H1 (cell line): ENCODE measurements around the gene ARHGAP32. TPM values are rescaled to one million over a fixed set of nuclear protein-coding genes. Genes with fewer than 3 reads are reported as not detected.

ENCODE experiments used
- CTCF ChIA-PET: fragments of 300-600 bp; sonication (Branson Sonifier 250); formaldehyde crosslinking; loops from one replicate; lab custom pipeline; 2021; ENCODE audit not compliant: partially characterized antibody; lab: Charles Lee
- POLR2A ChIA-PET: fragments of 300-600 bp; sonication (Branson Sonifier 250); formaldehyde crosslinking; loops from one replicate; lab custom pipeline; 2021; ENCODE audit warnings: inconsistent platforms; ENCODE audit not compliant: partially characterized antibody; lab: Charles Lee
- DNase-seq, 2 experiments: peaks; one replicate each; pipeline versions ENCODE4 v3.0.0 to v3.0.0-alpha.2; 2010 to 2022; ENCODE audit warnings: low spot score in 2 of 2, low read depth in 1 of 2, mixed read lengths in 1 of 2
- FAIRE-seq: peaks from 2 replicates; lab custom pipeline; 2011; peaks lifted over from hg19 to GRCh38; lab: Jason Lieb, UNC
- H2AFZ ChIP-seq: 2 replicates; pipeline ENCODE4 v1.8.1; 2012; ENCODE audit warnings: low read length, inconsistent platforms
- H2AK5ac ChIP-seq: 2 replicates; pipeline ENCODE4 v1.6.1; 2013; ENCODE audit warnings: low read depth, low read length
- H2BK120ac ChIP-seq: replicated peaks from 2 replicates; pipeline ENCODE3; 2013; ENCODE audit warnings: low read depth, low read length, inconsistent platforms
- H2BK12ac ChIP-seq: 2 replicates; pipeline ENCODE4 v1.6.1; 2013; ENCODE audit warnings: low read depth, low read length
- H2BK15ac ChIP-seq: 2 replicates; pipeline ENCODE4 v1.6.1; 2013; ENCODE audit warnings: low read length
- H2BK20ac ChIP-seq: 2 replicates; pipeline ENCODE4 v1.6.1; 2013; ENCODE audit warnings: low read length
- H2BK5ac ChIP-seq: 2 replicates; pipeline ENCODE4 v1.6.1; 2013; ENCODE audit warnings: low read depth, low read length
- H3K14ac ChIP-seq: 2 replicates; pipeline ENCODE4 v1.6.1; 2013; ENCODE audit warnings: inconsistent platforms; ENCODE audit not compliant: insufficient read length
- H3K18ac ChIP-seq: 2 replicates; pipeline ENCODE4 v1.6.1; 2013; ENCODE audit warnings: low read length; ENCODE audit errors: extremely low read depth
- H3K23ac ChIP-seq: 2 replicates; pipeline ENCODE4 v1.6.1; 2013; ENCODE audit warnings: inconsistent platforms; ENCODE audit not compliant: insufficient read length
- H3K23me2 ChIP-seq: 2 replicates; pipeline ENCODE4 v1.6.1; 2013; ENCODE audit warnings: low read depth, low read length
- H3K27ac ChIP-seq: 2 replicates; pipeline ENCODE4 v1.6.1; 2011; ENCODE audit warnings: low read depth, low read length, inconsistent platforms
- H3K27me3 ChIP-seq, 4 experiments: replicated peaks in 1 of 4; 1 replicate in 1 of 4; 2 replicates in 3 of 4; pipeline versions ENCODE4 v1.6.1 to v1.8.1; 2011 to 2013; ENCODE audit warnings: low read length in 3 of 4, mild to moderate bottlenecking in 3 of 4, inconsistent platforms in 2 of 4, mixed read lengths in 2 of 4, moderate library complexity in 1 of 4; ENCODE audit not compliant: control insufficient read depth in 3 of 4, insufficient read depth in 3 of 4; ENCODE audit errors: extremely low read depth in 1 of 4
- H3K36me3 ChIP-seq, 4 experiments: 2 replicates each; pipeline versions ENCODE4 v1.6.1 to v1.8.1; 2011 to 2013; ENCODE audit warnings: mild to moderate bottlenecking in 4 of 4, low read length in 3 of 4, moderate library complexity in 2 of 4, control low read depth in 1 of 4, inconsistent platforms in 1 of 4; ENCODE audit not compliant: insufficient read depth in 4 of 4, control insufficient read depth in 2 of 4
- H3K4ac ChIP-seq: replicated peaks from 2 replicates; pipeline ENCODE3; 2013; ENCODE audit warnings: low read length, low read depth, mixed read lengths, inconsistent platforms; ENCODE audit not compliant: insufficient read length
- H3K4me1 ChIP-seq, 4 experiments: replicated peaks in 1 of 4; 1 replicate in 1 of 4; 2 replicates in 3 of 4; pipeline versions ENCODE4 v1.6.1 to v1.8.1; 2011 to 2013; ENCODE audit warnings: low read length in 3 of 4, inconsistent platforms in 2 of 4, mixed read lengths in 1 of 4; ENCODE audit not compliant: insufficient read depth in 4 of 4, control insufficient read depth in 3 of 4
- H3K4me2 ChIP-seq, 2 experiments: 2 replicates each; pipeline versions ENCODE4 v1.6.1 to v1.8.1; 2011 to 2013; ENCODE audit warnings: low read depth in 2 of 2, low read length in 2 of 2, control low read depth in 1 of 2, inconsistent platforms in 1 of 2, mild to moderate bottlenecking in 1 of 2; ENCODE audit not compliant: insufficient read depth in 1 of 2
- H3K4me3 ChIP-seq, 4 experiments: fragments of 200-600, 300-600 bp in 1 of 4; sonication (generic), shearing (Covaris generic), sonication (Bioruptor Twin) in 1 of 4; 2 replicates each; pipeline versions ENCODE4 v1.5.1 to v1.8.1; 2011 to 2016; ENCODE audit warnings: low read length in 4 of 4, low read depth in 3 of 4, control low read depth in 2 of 4, inconsistent platforms in 2 of 4, mild to moderate bottlenecking in 2 of 4, mixed read lengths in 1 of 4, moderate library complexity in 1 of 4; ENCODE audit not compliant: insufficient read depth in 2 of 4; ENCODE audit errors: extremely low read depth in 1 of 4
- H3K56ac ChIP-seq: replicated peaks from 2 replicates; pipeline ENCODE3; 2013; ENCODE audit warnings: low read depth, mild to moderate bottlenecking, mixed read lengths, low read length, inconsistent platforms; ENCODE audit not compliant: insufficient read length
- H3K79me1 ChIP-seq: 2 replicates; pipeline ENCODE4 v1.6.1; 2013; ENCODE audit warnings: low read depth, low read length, control low read depth
- H3K79me2 ChIP-seq, 2 experiments: 2 replicates each; pipeline versions ENCODE4 v1.6.1 to v1.8.1; 2012 to 2013; ENCODE audit warnings: low read length in 2 of 2, mild to moderate bottlenecking in 2 of 2, inconsistent platforms in 1 of 2; ENCODE audit not compliant: insufficient read depth in 2 of 2, control insufficient read depth in 1 of 2
- H3K9ac ChIP-seq, 4 experiments: replicated peaks in 1 of 4; 1 replicate in 1 of 4; 2 replicates in 3 of 4; pipeline versions ENCODE4 v1.6.1 to v1.8.1; 2011 to 2013; ENCODE audit warnings: low read depth in 3 of 4, low read length in 3 of 4, control low read depth in 2 of 4, mild to moderate bottlenecking in 2 of 4, moderate library complexity in 2 of 4, inconsistent platforms in 1 of 4; ENCODE audit errors: extremely low read depth in 1 of 4
- H3K9me3 ChIP-seq, 2 experiments: 2 replicates each; pipeline versions ENCODE4 v1.6.1 to v1.8.1; 2012 to 2013; ENCODE audit warnings: mild to moderate bottlenecking in 2 of 2, moderate library complexity in 2 of 2, control low read depth in 1 of 2, inconsistent platforms in 1 of 2, low read depth in 1 of 2, low read length in 1 of 2, mixed read lengths in 1 of 2; ENCODE audit not compliant: insufficient read depth in 2 of 2
- H4K20me1 ChIP-seq, 2 experiments: replicated peaks in 1 of 2; 2 replicates each; pipeline versions ENCODE3 to v1.8.1; 2011 to 2013; ENCODE audit warnings: inconsistent platforms in 2 of 2, low read length in 2 of 2, mild to moderate bottlenecking in 1 of 2; ENCODE audit not compliant: insufficient read depth in 2 of 2, control insufficient read depth in 1 of 2
- H4K5ac ChIP-seq: 2 replicates; pipeline ENCODE4 v1.6.1; 2013; ENCODE audit warnings: low read length, low read depth, mixed read lengths, inconsistent platforms; ENCODE audit not compliant: insufficient read length
- H4K8ac ChIP-seq: 2 replicates; pipeline ENCODE4 v1.8.0; 2013; ENCODE audit warnings: mild to moderate bottlenecking, moderate library complexity, low read length, inconsistent platforms; ENCODE audit not compliant: insufficient read depth; ENCODE audit errors: extremely low read depth
- H4K91ac ChIP-seq: replicated peaks from 2 replicates; pipeline ENCODE3; 2013; ENCODE audit warnings: low read length, mixed read lengths, inconsistent platforms; ENCODE audit not compliant: insufficient read length
- MAFK ChIP-seq: IDR thresholded peaks from 2 replicates; pipeline ENCODE4 v1.6.1; 2012; ENCODE audit warnings: low read depth, mild to moderate bottlenecking, improper control_type of control experiment, low read length
- WGBS, 2 experiments: shearing (Covaris generic) in 1 of 2; methylation state at CpG; one replicate each; pipeline versions ENCODE4 v1.1.6 to v1.1.7; 2013 to 2015; ENCODE audit warnings: low lambda C conversion rate in 2 of 2, mixed read lengths in 2 of 2, inconsistent platforms in 1 of 2, low coverage in 1 of 2, missing lambda C conversion rate in 1 of 2; ENCODE audit not compliant: insufficient replicate concordance in 2 of 2, insufficient coverage in 1 of 2, insufficient read length in 1 of 2; ENCODE audit errors: extremely low coverage in 1 of 2, missing lambda C conversion rate in 1 of 2; 5-methylcytosine and 5-hydroxymethylcytosine counted together
- polyA plus RNA-seq, 7 experiments: library from polyadenylated mRNA; depleted of rRNA in 3 of 7; stranded (reverse) in 5 of 7; unstranded in 2 of 7; fragments of >200 nt in 5 of 7; fragments of 200-250 nt in 2 of 7; gene quantifications; 1 replicate in 5 of 7; 2 replicates in 1 of 7; 4 replicates in 1 of 7; pipeline versions ENCODE4 v1.2.1 to v1.2.3, GENCODE V29; 2011 to 2013; ENCODE audit warnings: missing spikeins in 2 of 7, mixed read lengths in 2 of 7
- total RNA-seq: library from RNA; stranded (reverse); fragmentation: NEBNext Ultra II Directional; extraction: Animal tissue kit (Norgen Biotek cat#: 25700); gene quantifications from 2 replicates; pipeline ENCODE4 v1.2.1, GENCODE V29; 2021
- TF ChIP-seq, protein P1 (sequence below): IDR thresholded peaks from 2 replicates; pipeline ENCODE4 v1.6.1; 2012; ENCODE audit warnings: inconsistent platforms

The ARHGAP32 gene
- total and polyA plus RNA-seq, 2 of the 8 experiments (the other 6 are each of a cell fraction or from before 2014, with no cell fraction given), result 13.7 to 30.0 TPM

DNA sequence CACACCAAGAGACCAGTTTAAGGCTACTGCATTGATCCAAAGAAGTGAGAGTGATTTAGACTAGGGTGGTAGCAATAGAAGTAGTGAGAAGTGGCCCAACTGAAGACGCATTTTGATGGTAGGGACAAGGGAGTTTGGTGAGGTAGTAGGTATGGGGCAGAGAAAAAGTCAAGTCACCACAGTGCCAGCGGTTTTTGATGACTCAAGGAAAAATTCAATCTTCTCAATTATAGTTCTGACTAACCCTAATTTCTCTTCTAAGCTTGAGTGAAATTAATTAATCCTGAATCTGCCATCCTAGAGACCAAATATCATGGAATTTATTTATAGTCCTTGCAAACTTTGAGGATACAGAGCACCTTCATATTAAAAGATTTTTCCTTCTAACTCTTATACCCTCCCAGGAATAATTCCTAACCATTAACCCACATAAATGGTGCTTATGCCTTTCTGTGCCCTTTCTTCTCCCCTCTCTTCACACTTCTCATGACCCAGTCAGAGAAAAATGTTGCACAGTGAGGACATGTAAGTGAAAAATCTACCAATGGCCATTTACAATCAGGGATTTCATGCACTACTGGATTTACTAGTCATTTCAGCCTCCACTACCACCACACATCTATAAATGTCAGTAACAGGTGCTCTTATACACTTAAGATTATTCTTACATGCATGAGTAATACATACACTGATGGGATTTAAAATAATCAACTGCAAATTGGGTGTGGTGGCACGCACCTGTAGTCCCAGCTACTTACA is 45.9 kb upstream of the ARHGAP32 start:
- Histone ChIP-seq H4K20me1 (no peaks in the 10 kb centered on the region), H3K23me2 (peaks cover 2% of the 10 kb centered on the region; the same call in 1 of the 2 replicates), H3K79me2 (peaks cover 0 to 45% of the 10 kb centered on the region in 2 experiments; a peak in 3 of 4 replicates), H3K14ac (no peak overlapping the region), H3K4me2 (no peak overlapping the region), H3K9me3 (no peaks in the 10 kb centered on the region), H2AFZ (no peak overlapping the region), H3K23ac (no peak overlapping the region), H4K91ac (no peak overlapping the region), H2BK5ac (no peak overlapping the region), H3K4me3 (no peak overlapping the region), H2BK12ac (no peak overlapping the region), H2BK20ac (no peak overlapping the region), H3K27ac (no peak overlapping the region), H3K79me1 (peaks cover 4% of the 10 kb centered on the region; the same call in 1 of the 2 replicates), H3K18ac (0 out of 2 replicates have a peak overlapping the region, but pooled peaks have one; percentile 17), H4K8ac (no peak overlapping the region), H3K4ac (no peak overlapping the region), H3K9ac (peak overlapping the region in 1 of 4 experiments; percentile 34; a peak in 1 of 7 replicates), H3K36me3 (no peaks in the 10 kb centered on the region), H2AK5ac (no peak overlapping the region), H2BK120ac (no peak overlapping the region), H3K4me1 (peaks cover 0 to 3% (median 0%) of the 10 kb centered on the region in 4 experiments; a peak in 2 of 7 replicates), H3K56ac (no peak overlapping the region), H3K27me3 (no peaks in the 10 kb centered on the region), H2BK15ac (no peak overlapping the region), H4K5ac (no peak overlapping the region)
- POLR2A ChIA-PET, result interaction anchor here (1.5 kb wide), 1 partner anchor 22 kb away, joined by 3 read pairs; no protein-coding TSS in a partner anchor
- WGBS, 2 experiments, result 93% methylated on average over 3 of the region's 3 CpGs; no CpG with 5 or more reads in 1 of the 2 experiments
- CTCF ChIA-PET, result interaction anchor here (0.7 kb wide), 1 partner anchor 28 kb away, joined by 3 read pairs; no protein-coding TSS in a partner anchor
- DNase-seq (no peak), FAIRE-seq (no peak)
- TF ChIP-seq, protein P1, sequence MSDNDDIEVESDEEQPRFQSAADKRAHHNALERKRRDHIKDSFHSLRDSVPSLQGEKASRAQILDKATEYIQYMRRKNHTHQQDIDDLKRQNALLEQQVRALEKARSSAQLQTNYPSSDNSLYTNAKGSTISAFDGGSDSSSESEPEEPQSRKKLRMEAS, result no peak
- TF ChIP-seq MAFK, result peak; percentile 3; the same call in 1 of the 2 replicates
